Measurements from ENCODE around the gene HYAL3. TPM values are rescaled to one million over a fixed set of nuclear protein-coding genes. Genes with fewer than 3 reads are reported as not detected.

The HYAL3 gene
- polyA plus RNA-seq, 1 experiment = 3.0 TPM

GRCh38 chr3:50325497-50326181, 26.4 kb upstream of the HYAL3 start:
- no peak for DNase-seq (ENCODE audit: low read depth, low spot score)
- Histone ChIP-seq H3K27ac (ENCODE audit: low read depth, low read length) (no peak overlapping the region), H3K4me3 (ENCODE audit: low read depth, low read length) (no peak overlapping the region), H3K9me3 (ENCODE audit: control insufficient read depth, insufficient read depth, low read length) (no peaks in the 10 kb centered on the region; the same call in 1 of the 2 replicates), H3K27me3 (ENCODE audit: control insufficient read depth, insufficient read depth, low read length) (no peaks in the 10 kb centered on the region)
- POLR2A ChIA-PET = no interaction called here
- CTCF ChIA-PET = interaction anchor here (0.6 to 1.9 kb wide), 6 partner anchors 20 to 624 kb away, joined by 3 to 15 read pairs (median 8); partner anchors contain the start of genes HYAL3 and NAA80
- TF ChIP-seq CTCF (IDR thresholded peaks at IDR 0.05; ENCODE audit: low read depth, low read length) = no peak

GRCh38 chr3:50325113-50325480, 25.9 kb upstream of the HYAL3 start:
- H3K27me3 ChIP-seq (ENCODE audit: control insufficient read depth, insufficient read depth, low read length) = no peaks in the 10 kb centered on the region
- no peak for DNase-seq (ENCODE audit: low read depth, low spot score)
- H3K4me3 ChIP-seq (ENCODE audit: low read depth, low read length) = no peak overlapping the region
- ChIA-PET POLR2A (no interaction called here), CTCF (interaction anchor here (0.6 to 1.9 kb wide), 11 partner anchors 9 to 625 kb away, joined by 3 to 15 read pairs (median 8); partner anchors contain the start of genes HYAL3 and NAA80)
- no peak overlapping the region for H3K27ac ChIP-seq (ENCODE audit: low read depth, low read length)
- no peak for TF ChIP-seq CTCF (IDR thresholded peaks at IDR 0.05; ENCODE audit: low read depth, low read length)
- no peaks in the 10 kb centered on the region; the same call in 1 of the 2 replicates for H3K9me3 ChIP-seq (ENCODE audit: control insufficient read depth, insufficient read depth, low read length)

- DNase-seq (ENCODE audit: low read depth, low spot score) = peak; percentile 42
- H3K27me3 ChIP-seq (ENCODE audit: control insufficient read depth, insufficient read depth, low read length) = no peaks in the 10 kb centered on the region
- no peak overlapping the region for H3K4me3 ChIP-seq (ENCODE audit: low read depth, low read length)
- POLR2A ChIA-PET = interaction anchor here (0.6 to 1.0 kb wide), 4 partner anchors 9 to 89 kb away, joined by 3 to 4 read pairs (median 3); no protein-coding TSS in a partner anchor
- CTCF ChIA-PET = interaction anchor here (0.6 to 1.9 kb wide), 14 partner anchors 9 to 625 kb away, joined by 3 to 15 read pairs (median 8); partner anchors contain the start of genes HYAL3, NAA80 and RASSF1
- H3K27ac ChIP-seq (ENCODE audit: low read depth, low read length) = no peak overlapping the region
- no peaks in the 10 kb centered on the region; the same call in 1 of the 2 replicates for H3K9me3 ChIP-seq (ENCODE audit: control insufficient read depth, insufficient read depth, low read length)
- peak; percentile 83 for TF ChIP-seq CTCF (IDR thresholded peaks at IDR 0.05; ENCODE audit: low read depth, low read length)
Observed at GRCh38 chr3:50324351-50325112, 25.3 kb upstream of the HYAL3 start.

- ChIA-PET POLR2A (interaction anchor here (0.6 to 1.0 kb wide), 3 partner anchors 10 to 88 kb away, joined by 3 to 4 read pairs (median 3); no protein-coding TSS in a partner anchor), CTCF (interaction anchor here (0.6 to 1.9 kb wide), 10 partner anchors 13 to 130 kb away, joined by 3 to 15 read pairs (median 8); partner anchors contain the start of genes HYAL3, NAA80 and RASSF1)
- no peak for DNase-seq (ENCODE audit: low read depth, low spot score)
- TF ChIP-seq CTCF (IDR thresholded peaks at IDR 0.05; ENCODE audit: low read depth, low read length) = no peak
- H3K27me3 ChIP-seq (ENCODE audit: control insufficient read depth, insufficient read depth, low read length) = no peaks in the 10 kb centered on the region
- no peak overlapping the region for H3K27ac ChIP-seq (ENCODE audit: low read depth, low read length)
- H3K9me3 ChIP-seq (ENCODE audit: control insufficient read depth, insufficient read depth, low read length) = no peaks in the 10 kb centered on the region; the same call in 1 of the 2 replicates
- H3K4me3 ChIP-seq (ENCODE audit: low read depth, low read length) = no peak overlapping the region
Observed at GRCh38 chr3:50323614-50324199, 24.5 kb upstream of the HYAL3 start.
